H1 (cell line): Measurements from ENCODE around the gene USP8. TPM values are rescaled to one million over a fixed set of nuclear protein-coding genes. Genes with fewer than 3 reads are reported as not detected.

Experiments used
- CTCF ChIA-PET: fragments of 300-600 bp; sonication (Branson Sonifier 250); formaldehyde crosslinking; loops from one replicate; lab custom pipeline; 2021; ENCODE audit not compliant: partially characterized antibody; lab: Charles Lee
- POLR2A ChIA-PET: fragments of 300-600 bp; sonication (Branson Sonifier 250); formaldehyde crosslinking; loops from one replicate; lab custom pipeline; 2021; ENCODE audit warnings: inconsistent platforms; ENCODE audit not compliant: partially characterized antibody; lab: Charles Lee
- DNase-seq, 2 experiments: peaks; one replicate each; pipeline versions ENCODE4 v3.0.0 to v3.0.0-alpha.2; 2010 to 2022; ENCODE audit warnings: low spot score in 2 of 2, low read depth in 1 of 2, mixed read lengths in 1 of 2
- FAIRE-seq: peaks from 2 replicates; lab custom pipeline; 2011; peaks lifted over from hg19 to GRCh38; lab: Jason Lieb, UNC
- H2AFZ ChIP-seq: 2 replicates; pipeline ENCODE4 v1.8.1; 2012; ENCODE audit warnings: low read length, inconsistent platforms
- H2AK5ac ChIP-seq: 2 replicates; pipeline ENCODE4 v1.6.1; 2013; ENCODE audit warnings: low read depth, low read length
- H2BK120ac ChIP-seq: replicated peaks from 2 replicates; pipeline ENCODE3; 2013; ENCODE audit warnings: low read depth, low read length, inconsistent platforms
- H2BK12ac ChIP-seq: 2 replicates; pipeline ENCODE4 v1.6.1; 2013; ENCODE audit warnings: low read depth, low read length
- H2BK15ac ChIP-seq: 2 replicates; pipeline ENCODE4 v1.6.1; 2013; ENCODE audit warnings: low read length
- H2BK20ac ChIP-seq: 2 replicates; pipeline ENCODE4 v1.6.1; 2013; ENCODE audit warnings: low read length
- H2BK5ac ChIP-seq: 2 replicates; pipeline ENCODE4 v1.6.1; 2013; ENCODE audit warnings: low read depth, low read length
- H3K14ac ChIP-seq: 2 replicates; pipeline ENCODE4 v1.6.1; 2013; ENCODE audit warnings: inconsistent platforms; ENCODE audit not compliant: insufficient read length
- H3K18ac ChIP-seq: 2 replicates; pipeline ENCODE4 v1.6.1; 2013; ENCODE audit warnings: low read length; ENCODE audit errors: extremely low read depth
- H3K23ac ChIP-seq: 2 replicates; pipeline ENCODE4 v1.6.1; 2013; ENCODE audit warnings: inconsistent platforms; ENCODE audit not compliant: insufficient read length
- H3K23me2 ChIP-seq: 2 replicates; pipeline ENCODE4 v1.6.1; 2013; ENCODE audit warnings: low read depth, low read length
- H3K27ac ChIP-seq: 2 replicates; pipeline ENCODE4 v1.6.1; 2011; ENCODE audit warnings: low read depth, low read length, inconsistent platforms
- H3K27me3 ChIP-seq, 4 experiments: replicated peaks in 1 of 4; 1 replicate in 1 of 4; 2 replicates in 3 of 4; pipeline versions ENCODE4 v1.6.1 to v1.8.1; 2011 to 2013; ENCODE audit warnings: low read length in 3 of 4, mild to moderate bottlenecking in 3 of 4, inconsistent platforms in 2 of 4, mixed read lengths in 2 of 4, moderate library complexity in 1 of 4; ENCODE audit not compliant: control insufficient read depth in 3 of 4, insufficient read depth in 3 of 4; ENCODE audit errors: extremely low read depth in 1 of 4
- H3K36me3 ChIP-seq, 4 experiments: 2 replicates each; pipeline versions ENCODE4 v1.6.1 to v1.8.1; 2011 to 2013; ENCODE audit warnings: mild to moderate bottlenecking in 4 of 4, low read length in 3 of 4, moderate library complexity in 2 of 4, control low read depth in 1 of 4, inconsistent platforms in 1 of 4; ENCODE audit not compliant: insufficient read depth in 4 of 4, control insufficient read depth in 2 of 4
- H3K4ac ChIP-seq: replicated peaks from 2 replicates; pipeline ENCODE3; 2013; ENCODE audit warnings: low read length, low read depth, mixed read lengths, inconsistent platforms; ENCODE audit not compliant: insufficient read length
- H3K4me1 ChIP-seq, 4 experiments: replicated peaks in 1 of 4; 1 replicate in 1 of 4; 2 replicates in 3 of 4; pipeline versions ENCODE4 v1.6.1 to v1.8.1; 2011 to 2013; ENCODE audit warnings: low read length in 3 of 4, inconsistent platforms in 2 of 4, mixed read lengths in 1 of 4; ENCODE audit not compliant: insufficient read depth in 4 of 4, control insufficient read depth in 3 of 4
- H3K4me2 ChIP-seq, 2 experiments: 2 replicates each; pipeline versions ENCODE4 v1.6.1 to v1.8.1; 2011 to 2013; ENCODE audit warnings: low read depth in 2 of 2, low read length in 2 of 2, control low read depth in 1 of 2, inconsistent platforms in 1 of 2, mild to moderate bottlenecking in 1 of 2; ENCODE audit not compliant: insufficient read depth in 1 of 2
- H3K4me3 ChIP-seq, 4 experiments: fragments of 200-600, 300-600 bp in 1 of 4; sonication (generic), shearing (Covaris generic), sonication (Bioruptor Twin) in 1 of 4; 2 replicates each; pipeline versions ENCODE4 v1.5.1 to v1.8.1; 2011 to 2016; ENCODE audit warnings: low read length in 4 of 4, low read depth in 3 of 4, control low read depth in 2 of 4, inconsistent platforms in 2 of 4, mild to moderate bottlenecking in 2 of 4, mixed read lengths in 1 of 4, moderate library complexity in 1 of 4; ENCODE audit not compliant: insufficient read depth in 2 of 4; ENCODE audit errors: extremely low read depth in 1 of 4
- H3K56ac ChIP-seq: replicated peaks from 2 replicates; pipeline ENCODE3; 2013; ENCODE audit warnings: low read depth, mild to moderate bottlenecking, mixed read lengths, low read length, inconsistent platforms; ENCODE audit not compliant: insufficient read length
- H3K79me1 ChIP-seq: 2 replicates; pipeline ENCODE4 v1.6.1; 2013; ENCODE audit warnings: low read depth, low read length, control low read depth
- H3K79me2 ChIP-seq, 2 experiments: 2 replicates each; pipeline versions ENCODE4 v1.6.1 to v1.8.1; 2012 to 2013; ENCODE audit warnings: low read length in 2 of 2, mild to moderate bottlenecking in 2 of 2, inconsistent platforms in 1 of 2; ENCODE audit not compliant: insufficient read depth in 2 of 2, control insufficient read depth in 1 of 2
- H3K9ac ChIP-seq, 4 experiments: replicated peaks in 1 of 4; 1 replicate in 1 of 4; 2 replicates in 3 of 4; pipeline versions ENCODE4 v1.6.1 to v1.8.1; 2011 to 2013; ENCODE audit warnings: low read depth in 3 of 4, low read length in 3 of 4, control low read depth in 2 of 4, mild to moderate bottlenecking in 2 of 4, moderate library complexity in 2 of 4, inconsistent platforms in 1 of 4; ENCODE audit errors: extremely low read depth in 1 of 4
- H3K9me3 ChIP-seq, 2 experiments: 2 replicates each; pipeline versions ENCODE4 v1.6.1 to v1.8.1; 2012 to 2013; ENCODE audit warnings: mild to moderate bottlenecking in 2 of 2, moderate library complexity in 2 of 2, control low read depth in 1 of 2, inconsistent platforms in 1 of 2, low read depth in 1 of 2, low read length in 1 of 2, mixed read lengths in 1 of 2; ENCODE audit not compliant: insufficient read depth in 2 of 2
- H4K20me1 ChIP-seq, 2 experiments: replicated peaks in 1 of 2; 2 replicates each; pipeline versions ENCODE3 to v1.8.1; 2011 to 2013; ENCODE audit warnings: inconsistent platforms in 2 of 2, low read length in 2 of 2, mild to moderate bottlenecking in 1 of 2; ENCODE audit not compliant: insufficient read depth in 2 of 2, control insufficient read depth in 1 of 2
- H4K5ac ChIP-seq: 2 replicates; pipeline ENCODE4 v1.6.1; 2013; ENCODE audit warnings: low read length, low read depth, mixed read lengths, inconsistent platforms; ENCODE audit not compliant: insufficient read length
- H4K8ac ChIP-seq: 2 replicates; pipeline ENCODE4 v1.8.0; 2013; ENCODE audit warnings: mild to moderate bottlenecking, moderate library complexity, low read length, inconsistent platforms; ENCODE audit not compliant: insufficient read depth; ENCODE audit errors: extremely low read depth
- H4K91ac ChIP-seq: replicated peaks from 2 replicates; pipeline ENCODE3; 2013; ENCODE audit warnings: low read length, mixed read lengths, inconsistent platforms; ENCODE audit not compliant: insufficient read length
- CBX8 ChIP-seq: fragments of 300-800, 300-1000 bp; sonication (generic); IDR thresholded peaks from 2 replicates; pipeline ENCODE4 v1.7.1; 2016; ENCODE audit warnings: low read depth, low read length, borderline replicate concordance
- CEBPB ChIP-seq: IDR thresholded peaks from 2 replicates; pipeline ENCODE4 v1.6.1; 2012; ENCODE audit warnings: low read depth, low read length
- EGR1 ChIP-seq: IDR thresholded peaks from 2 replicates; pipeline ENCODE4 v1.6.1; 2011; ENCODE audit warnings: low read depth, low read length, borderline replicate concordance
- GTF2F1 ChIP-seq: IDR thresholded peaks from 2 replicates; pipeline ENCODE4 v1.6.1; 2012; ENCODE audit warnings: low read depth, low read length, improper control_type of control experiment, borderline replicate concordance
- JUN ChIP-seq: IDR thresholded peaks from 2 replicates; pipeline ENCODE4 v1.6.1; 2011; ENCODE audit warnings: low read depth, mild to moderate bottlenecking, improper control_type of control experiment, low read length
- RXRA ChIP-seq: IDR thresholded peaks from 2 replicates; pipeline ENCODE4 v1.6.1; 2011; ENCODE audit warnings: low read depth, mild to moderate bottlenecking, low read length, moderate library complexity; ENCODE audit not compliant: insufficient read depth
- TEAD4 ChIP-seq: IDR thresholded peaks from 2 replicates; pipeline ENCODE4 v1.6.1; 2012; ENCODE audit warnings: low read depth, low read length, inconsistent platforms, mixed read lengths
- YY1 ChIP-seq: IDR thresholded peaks from 2 replicates; pipeline ENCODE4 v1.6.1; 2011; ENCODE audit warnings: low read depth, mild to moderate bottlenecking, low read length
- WGBS, 2 experiments: shearing (Covaris generic) in 1 of 2; methylation state at CpG; one replicate each; pipeline versions ENCODE4 v1.1.6 to v1.1.7; 2013 to 2015; ENCODE audit warnings: low lambda C conversion rate in 2 of 2, mixed read lengths in 2 of 2, inconsistent platforms in 1 of 2, low coverage in 1 of 2, missing lambda C conversion rate in 1 of 2; ENCODE audit not compliant: insufficient replicate concordance in 2 of 2, insufficient coverage in 1 of 2, insufficient read length in 1 of 2; ENCODE audit errors: extremely low coverage in 1 of 2, missing lambda C conversion rate in 1 of 2; 5-methylcytosine and 5-hydroxymethylcytosine counted together
- polyA plus RNA-seq, 7 experiments: library from polyadenylated mRNA; depleted of rRNA in 3 of 7; stranded (reverse) in 5 of 7; unstranded in 2 of 7; fragments of >200 nt in 5 of 7; fragments of 200-250 nt in 2 of 7; gene quantifications; 1 replicate in 5 of 7; 2 replicates in 1 of 7; 4 replicates in 1 of 7; pipeline versions ENCODE4 v1.2.1 to v1.2.3, GENCODE V29; 2011 to 2013; ENCODE audit warnings: missing spikeins in 2 of 7, mixed read lengths in 2 of 7
- total RNA-seq: library from RNA; stranded (reverse); fragmentation: NEBNext Ultra II Directional; extraction: Animal tissue kit (Norgen Biotek cat#: 25700); gene quantifications from 2 replicates; pipeline ENCODE4 v1.2.1, GENCODE V29; 2021

Gene USP8
- total and polyA plus RNA-seq, 2 of the 8 experiments (the other 6 are each of a cell fraction or from before 2014, with no cell fraction given), result 19.9 to 66.2 TPM

DNA sequence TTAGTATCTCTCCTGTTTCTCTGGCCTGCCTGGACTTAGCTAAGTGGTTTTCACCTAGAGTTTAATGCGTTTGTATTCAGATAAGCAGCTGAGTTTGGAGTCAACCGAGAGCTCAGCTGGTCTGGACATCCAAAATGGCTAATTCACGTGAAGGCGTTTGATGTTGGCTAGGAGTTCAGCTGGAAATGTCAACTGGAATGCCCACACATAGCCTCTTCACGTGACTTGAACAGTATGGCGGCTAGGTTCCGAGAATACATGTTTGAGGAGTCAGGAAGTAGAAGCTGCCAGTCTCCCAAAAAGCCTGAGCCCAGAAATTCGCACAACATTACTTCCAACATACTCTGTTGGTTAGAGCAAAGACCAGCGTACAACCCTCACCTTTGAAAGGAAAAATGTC, 2.2 kb downstream of the USP8 start:
- Histone ChIP-seq H3K56ac (no peak overlapping the region), H2BK5ac (no peak overlapping the region), H3K14ac (no peak overlapping the region), H2AK5ac (no peak overlapping the region), H2BK120ac (no peak overlapping the region), H3K23ac (no peak overlapping the region), H3K27me3 (no peaks in the 10 kb centered on the region), H3K79me2 (peaks cover 20 to 70% of the 10 kb centered on the region in 2 experiments), H3K4me3 (no peak overlapping the region), H4K5ac (no peak overlapping the region), H4K91ac (no peak overlapping the region), H3K27ac (no peak overlapping the region; the same call in 1 of the 2 replicates), H3K79me1 (peaks cover 2% of the 10 kb centered on the region; the same call in 1 of the 2 replicates), H3K9me3 (no peaks in the 10 kb centered on the region), H3K36me3 (peaks cover 0 to 4% (median 0%) of the 10 kb centered on the region in 4 experiments; a peak in 2 of 8 replicates), H3K23me2 (no peaks in the 10 kb centered on the region; the same call in 1 of the 2 replicates), H2BK12ac (no peak overlapping the region), H4K20me1 (peaks cover 0 to 3% of the 10 kb centered on the region in 2 experiments), H3K4me1 (peaks cover 0 to 4% (median 1%) of the 10 kb centered on the region in 4 experiments; a peak in 3 of 7 replicates), H3K4ac (no peak overlapping the region), H3K9ac (no peak overlapping the region), H2BK15ac (no peak overlapping the region), H2BK20ac (no peak overlapping the region), H3K18ac (no peak overlapping the region), H4K8ac (no peak overlapping the region; the same call in 1 of the 2 replicates), H3K4me2 (no peak overlapping the region; a peak in 1 of 4 replicates), H2AFZ (no peak overlapping the region)
- WGBS, 2 experiments, result 90% methylated on average over 9 of the region's 9 CpGs; no CpG with 5 or more reads in 1 of the 2 experiments
- ChIA-PET CTCF (no interaction called here), POLR2A (interaction anchor here (0.6 kb wide), 1 partner anchor 24 kb away, joined by 4 read pairs; no protein-coding TSS in a partner anchor)
- no peak for FAIRE-seq
- TF ChIP-seq EGR1, result no peak
- no peak for TF ChIP-seq YY1
- no peak for TF ChIP-seq CBX8
- no peak for TF ChIP-seq RXRA
- TF ChIP-seq JUN, result no peak
- no peak for TF ChIP-seq CEBPB
- TF ChIP-seq GTF2F1, result no peak
- no peak for TF ChIP-seq TEAD4
- DNase-seq, result no peak
